Neural progenitor cell (in vitro differentiated cells): Measurements from ENCODE around the gene CFAP74. TPM values are rescaled to one million over a fixed set of nuclear protein-coding genes. Genes with fewer than 3 reads are reported as not detected.

Experiments
- DNase-seq: peaks from one replicate; pipeline ENCODE4 v3.0.0-alpha.2; 2016; ENCODE audit warnings: low spot score
- H2AFZ ChIP-seq: fragments of 200-600 bp; sonication (generic); replicated peaks from 2 replicates; pipeline ENCODE4 v1.6.1; 2016; ENCODE audit warnings: antibody characterized with exemption
- H3F3A ChIP-seq: fragments of 200-600 bp; sonication (generic); 2 replicates; pipeline ENCODE4 v1.6.1; 2016; ENCODE audit warnings: antibody characterized with exemption, low read depth
- H3K27ac ChIP-seq: fragments of 200-600 bp; sonication (generic); 2 replicates; pipeline ENCODE4 v1.5.1; 2016; ENCODE audit warnings: mild to moderate bottlenecking
- H3K27me3 ChIP-seq: fragments of 200-600 bp; sonication (generic); 2 replicates; pipeline ENCODE4 v1.6.1; 2016; ENCODE audit warnings: mild to moderate bottlenecking, moderate library complexity
- H3K36me3 ChIP-seq: fragments of 200-600 bp; sonication (generic); 2 replicates; pipeline ENCODE4 v1.5.1; 2016
- H3K4me1 ChIP-seq: fragments of 200-600 bp; sonication (generic); 2 replicates; pipeline ENCODE4 v1.6.1; 2016; ENCODE audit warnings: mixed run types
- H3K4me2 ChIP-seq: fragments of 200-600 bp; sonication (generic); 2 replicates; pipeline ENCODE4 v1.6.1; 2016
- H3K4me3 ChIP-seq: fragments of 200-600 bp; sonication (generic); 2 replicates; pipeline ENCODE4 v1.5.1; 2016
- H3K79me2 ChIP-seq: fragments of 200-600 bp; sonication (generic); 2 replicates; pipeline ENCODE4 v1.6.1; 2016; ENCODE audit warnings: low read depth
- H3K9ac ChIP-seq: fragments of 200-600 bp; sonication (generic); 2 replicates; pipeline ENCODE4 v1.6.1; 2016
- H3K9me3 ChIP-seq: fragments of 200-600 bp; sonication (generic); 2 replicates; pipeline ENCODE4 v1.5.1; 2016; ENCODE audit warnings: low read depth
- H4K20me1 ChIP-seq: fragments of 200-600 bp; sonication (generic); 2 replicates; pipeline ENCODE4 v1.6.1; 2016; ENCODE audit warnings: low read depth
- H3K27ac Mint-ChIP-seq: 3 replicates; pipeline ENCODE4 v1.8.0; 2021; ENCODE audit warnings: mixed read lengths
- H3K27me3 Mint-ChIP-seq: 2 replicates; pipeline ENCODE4 v1.8.0; 2022; ENCODE audit warnings: low read depth, mild to moderate bottlenecking, inconsistent platforms, moderate library complexity, mixed read lengths; ENCODE audit not compliant: insufficient read depth
- H3K36me3 Mint-ChIP-seq: 3 replicates; pipeline ENCODE4 v1.8.0; 2021; ENCODE audit warnings: mixed read lengths
- H3K4me1 Mint-ChIP-seq: 3 replicates; pipeline ENCODE4 v1.8.0; 2021; ENCODE audit warnings: mixed read lengths
- H3K4me3 Mint-ChIP-seq: 3 replicates; pipeline ENCODE4 v1.8.0; 2021; ENCODE audit warnings: mild to moderate bottlenecking, moderate library complexity, mixed read lengths
- H3K9me3 Mint-ChIP-seq: 3 replicates; pipeline ENCODE4 v1.8.0; 2020; ENCODE audit warnings: mixed read lengths
- EZH2 ChIP-seq: fragments of 200-600 bp; sonication (generic); IDR thresholded peaks from 2 replicates; pipeline ENCODE4 v1.6.1; 2017; ENCODE audit warnings: antibody characterized with exemption, mild to moderate bottlenecking, moderate library complexity
- EZH2phosphoT487 ChIP-seq: fragments of 200-600 bp; sonication (generic); IDR thresholded peaks from 2 replicates; pipeline ENCODE4 v1.6.1; 2017; ENCODE audit warnings: antibody characterized with exemption
- total RNA-seq: library from RNA; depleted of rRNA; stranded (reverse); fragments of >200 nt; gene quantifications from 2 replicates; pipeline ENCODE4 v1.2.3, GENCODE V29; 2015; ENCODE audit warnings: low replicate concordance
- TF ChIP-seq, protein P1 (sequence below): fragments of 200-600 bp; sonication (generic); IDR thresholded peaks from 2 replicates; pipeline ENCODE4 v1.5.1; 2017; ENCODE audit warnings: antibody characterized with exemption, mild to moderate bottlenecking

CFAP74 gene
- total RNA-seq, 1 donor from 2014 or later, result not detected

DNA sequence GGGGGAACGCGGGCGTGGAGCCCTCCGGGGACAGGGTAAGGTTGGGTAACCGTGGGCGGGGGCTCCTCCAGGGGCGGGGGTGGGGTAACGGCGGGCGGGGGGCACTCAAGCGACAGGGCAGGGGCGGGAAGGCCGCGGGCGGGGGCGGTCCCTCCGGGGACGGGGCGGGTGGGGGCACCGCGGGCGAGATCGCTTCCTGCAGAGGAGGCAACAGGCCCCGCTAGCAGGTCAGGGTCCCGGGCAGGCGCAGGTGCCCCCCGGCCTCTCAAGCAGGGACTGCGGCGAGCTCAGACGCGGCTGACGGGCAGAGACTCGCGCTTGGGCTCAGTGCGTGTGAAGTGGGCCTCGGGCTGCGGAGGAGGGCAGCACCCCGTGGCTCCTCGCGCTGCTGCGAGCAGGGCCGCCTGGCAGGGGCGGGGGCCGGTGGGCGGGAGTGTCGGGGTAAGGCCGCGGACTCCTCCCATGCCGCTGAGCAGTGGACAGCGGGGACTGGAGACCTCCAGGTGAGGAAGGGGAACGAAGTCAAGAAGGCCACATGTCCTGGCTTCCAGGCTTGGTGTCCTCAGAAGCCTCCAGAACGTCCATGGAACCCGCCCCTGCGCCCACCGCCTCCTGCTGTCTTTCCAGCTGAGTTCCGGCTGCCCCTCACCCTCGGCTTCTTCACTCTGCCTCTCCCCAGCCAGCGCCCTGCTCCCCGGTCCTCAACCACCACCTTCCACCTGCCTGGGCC is 112.1 kb downstream of the CFAP74 start:
- no peaks in the 10 kb centered on the region for H3K9me3 ChIP-seq
- peak overlapping the region; percentile 83 for H3K27ac Mint-ChIP-seq
- peak; percentile 71 for DNase-seq
- no peak overlapping the region for H3K9ac ChIP-seq
- TF ChIP-seq EZH2phosphoT487 (no peak), EZH2 (no peak)
- TF ChIP-seq, protein P1, sequence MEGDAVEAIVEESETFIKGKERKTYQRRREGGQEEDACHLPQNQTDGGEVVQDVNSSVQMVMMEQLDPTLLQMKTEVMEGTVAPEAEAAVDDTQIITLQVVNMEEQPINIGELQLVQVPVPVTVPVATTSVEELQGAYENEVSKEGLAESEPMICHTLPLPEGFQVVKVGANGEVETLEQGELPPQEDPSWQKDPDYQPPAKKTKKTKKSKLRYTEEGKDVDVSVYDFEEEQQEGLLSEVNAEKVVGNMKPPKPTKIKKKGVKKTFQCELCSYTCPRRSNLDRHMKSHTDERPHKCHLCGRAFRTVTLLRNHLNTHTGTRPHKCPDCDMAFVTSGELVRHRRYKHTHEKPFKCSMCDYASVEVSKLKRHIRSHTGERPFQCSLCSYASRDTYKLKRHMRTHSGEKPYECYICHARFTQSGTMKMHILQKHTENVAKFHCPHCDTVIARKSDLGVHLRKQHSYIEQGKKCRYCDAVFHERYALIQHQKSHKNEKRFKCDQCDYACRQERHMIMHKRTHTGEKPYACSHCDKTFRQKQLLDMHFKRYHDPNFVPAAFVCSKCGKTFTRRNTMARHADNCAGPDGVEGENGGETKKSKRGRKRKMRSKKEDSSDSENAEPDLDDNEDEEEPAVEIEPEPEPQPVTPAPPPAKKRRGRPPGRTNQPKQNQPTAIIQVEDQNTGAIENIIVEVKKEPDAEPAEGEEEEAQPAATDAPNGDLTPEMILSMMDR, result no peak
- H3K27me3 ChIP-seq, result no peaks in the 10 kb centered on the region
- peaks cover 4% of the 10 kb centered on the region for H3K36me3 ChIP-seq
- H3F3A ChIP-seq, result peaks cover 27% of the 10 kb centered on the region
- no peak overlapping the region for H3K27ac ChIP-seq
- H3K36me3 Mint-ChIP-seq, result peaks cover 17% of the 10 kb centered on the region
- H3K79me2 ChIP-seq, result peaks cover 57% of the 10 kb centered on the region
- peak overlapping the region; percentile 87 for H3K4me3 ChIP-seq
- peaks cover 10% of the 10 kb centered on the region for H3K27me3 Mint-ChIP-seq
- H3K9me3 Mint-ChIP-seq, result peaks cover 20% of the 10 kb centered on the region
- H2AFZ ChIP-seq, result no peak overlapping the region
- H3K4me1 ChIP-seq, result peaks cover 32% of the 10 kb centered on the region
- H3K4me1 Mint-ChIP-seq, result peaks cover 43% of the 10 kb centered on the region
- H3K4me2 ChIP-seq, result peak overlapping the region; percentile 81
- peaks cover 41% of the 10 kb centered on the region for H4K20me1 ChIP-seq
- H3K4me3 Mint-ChIP-seq, result peak overlapping the region; percentile 86

DNA sequence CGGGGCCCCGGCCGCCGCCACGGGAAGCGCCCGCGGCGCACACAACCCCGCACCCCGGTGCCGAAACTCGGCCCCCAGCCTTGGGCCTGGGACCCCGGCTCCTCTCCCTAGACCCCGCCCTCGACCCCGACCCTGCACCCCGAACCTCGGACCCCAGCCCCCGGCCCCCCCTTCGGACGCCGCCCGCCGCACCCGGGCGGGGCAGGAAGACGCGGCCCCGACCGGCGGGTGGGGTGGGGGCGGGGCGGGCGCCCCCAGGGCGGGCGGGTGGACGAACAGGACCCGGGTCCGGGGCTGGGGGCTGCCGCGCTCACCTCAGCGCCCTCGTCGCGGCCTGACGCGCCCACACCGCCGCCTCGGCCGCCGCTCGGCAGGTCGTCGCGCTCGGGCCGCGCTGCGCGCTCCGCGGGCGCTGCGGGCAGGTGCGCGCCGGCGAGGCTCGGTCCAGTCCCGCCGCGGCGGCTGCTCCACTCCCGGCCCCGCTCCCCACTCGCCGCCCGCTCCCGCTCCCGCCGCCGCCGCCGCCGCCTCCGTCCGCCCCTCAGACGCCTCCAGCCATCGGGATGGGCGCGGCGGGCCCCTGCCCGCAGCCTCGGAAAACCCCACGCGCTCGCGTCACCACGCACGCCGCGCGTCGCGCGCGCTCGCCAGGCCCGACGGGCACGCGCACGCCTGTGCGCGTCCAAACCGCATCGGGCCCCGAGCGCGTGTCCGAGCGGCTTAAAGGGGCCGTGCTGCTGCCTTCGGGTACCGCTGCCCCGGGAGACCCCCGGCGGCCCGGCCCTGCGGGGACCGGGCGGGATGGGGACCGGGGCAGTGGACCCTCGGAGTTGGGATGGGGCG is 112.9 kb downstream of the CFAP74 start, which contains the start of gene GNB1:
TSS of gene GNB1 (minus strand) at position 582 of the 843 bp plus-strand sequence. CDS start 65,634 bp downstream, outside the sequence.
- Mint-ChIP-seq H3K9me3 (peaks cover 25% of the 10 kb centered on the region), H3K27me3 (peaks cover 10% of the 10 kb centered on the region), H3K4me3 (peak within 1 kb of the TSS; percentile 91), H3K36me3 (peaks cover 20% of the 10 kb centered on the region), H3K27ac (peak within 1 kb of the TSS; percentile 83), H3K4me1 (peaks cover 40% of the 10 kb centered on the region)
- Histone ChIP-seq H3K4me2 (peak within 1 kb of the TSS; percentile 81), H3K4me3 (peak within 1 kb of the TSS; percentile 87), H3K36me3 (peaks cover 4% of the 10 kb centered on the region), H3K4me1 (peaks cover 32% of the 10 kb centered on the region), H3K27me3 (no peaks in the 10 kb centered on the region), H3K9me3 (no peaks in the 10 kb centered on the region), H3K79me2 (peaks cover 64% of the 10 kb centered on the region), H3F3A (peaks cover 35% of the 10 kb centered on the region), H3K9ac (peak within 1 kb of the TSS; percentile 87), H3K27ac (peak within 1 kb of the TSS; percentile 66), H2AFZ (no peak within 1 kb of the TSS), H4K20me1 (peaks cover 49% of the 10 kb centered on the region)
- TF ChIP-seq, protein P1, result no peak
- no peak for TF ChIP-seq EZH2phosphoT487
- no peak for TF ChIP-seq EZH2
- peak; percentile 91 for DNase-seq

DNA sequence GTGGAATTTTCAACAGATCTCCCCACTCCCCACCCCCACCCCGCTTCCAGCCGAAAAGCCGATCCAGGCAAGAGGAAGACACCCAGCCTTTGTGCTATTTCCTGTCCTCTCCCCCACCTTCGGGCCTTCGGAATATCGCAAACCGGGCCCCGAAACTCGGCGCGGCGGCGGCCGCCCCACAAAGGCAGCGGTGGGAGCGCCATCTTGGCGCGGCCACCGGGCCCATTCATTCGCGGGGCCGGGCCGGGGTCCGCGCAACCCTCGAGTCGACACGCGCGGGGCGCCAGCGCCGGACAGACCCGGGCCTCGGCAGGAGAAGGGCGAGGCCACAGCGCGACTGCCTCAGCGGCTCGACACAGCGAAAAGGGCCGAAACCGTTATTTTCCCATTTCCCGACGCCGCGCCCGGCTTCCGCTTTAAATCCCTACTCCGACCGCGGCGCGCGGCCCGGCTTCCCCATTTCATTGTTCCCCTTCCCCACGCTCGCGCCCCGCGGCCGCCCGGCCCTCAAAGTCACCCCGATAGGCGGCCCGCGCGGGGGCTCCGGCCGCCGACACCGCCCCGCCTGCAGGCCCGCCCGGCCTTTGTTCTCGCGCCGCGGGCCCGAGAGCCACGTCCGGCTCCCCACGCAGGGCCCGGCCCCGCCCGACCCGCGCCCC is 113.6 kb downstream of the CFAP74 start:
- DNase-seq, result peak; percentile 60
- peaks cover 27% of the 10 kb centered on the region for H3K4me1 ChIP-seq

More for the DNA sequence above, 113.6 kb downstream of the CFAP74 start:
- Mint-ChIP-seq H3K36me3 (peaks cover 20% of the 10 kb centered on the region), H3K9me3 (peaks cover 25% of the 10 kb centered on the region), H3K27me3 (peaks cover 10% of the 10 kb centered on the region), H3K27ac (peak overlapping the region; percentile 78), H3K4me3 (peak overlapping the region; percentile 91), H3K4me1 (peaks cover 35% of the 10 kb centered on the region)
- Histone ChIP-seq H3K36me3 (peaks cover 4% of the 10 kb centered on the region), H3K27ac (peak overlapping the region; percentile 66), H4K20me1 (peaks cover 56% of the 10 kb centered on the region), H3K79me2 (peaks cover 72% of the 10 kb centered on the region), H3K4me3 (peak overlapping the region; percentile 87), H3K4me2 (peak overlapping the region; percentile 78), H3K9ac (peak overlapping the region; percentile 87), H3F3A (peaks cover 38% of the 10 kb centered on the region), H2AFZ (no peak overlapping the region), H3K9me3 (no peaks in the 10 kb centered on the region), H3K27me3 (no peaks in the 10 kb centered on the region)
- TF ChIP-seq EZH2 (no peak), EZH2phosphoT487 (no peak)
- TF ChIP-seq, protein P1, result no peak
